Fibroblast of the conjunctiva (primary cell): ENCODE results near the gene GALNT7.

Experiments used
- DNase-seq: peaks from one replicate; pipeline ENCODE4 v3.0.0-alpha.2; 2010; ENCODE audit warnings: low read depth

Gene GALNT7

GRCh38 chr4:173237152-173237551, 68.5 kb downstream of the GALNT7 start:
- DNase-seq, result no peak

GRCh38 chr4:173237762-173238161, 69.2 kb downstream of the GALNT7 start:
- no peak for DNase-seq

- DNase-seq, result no peak
Observed at GRCh38 chr4:173240696-173241095, 72.1 kb downstream of the GALNT7 start.

- DNase-seq, result no peak
Observed at GRCh38 chr4:173242466-173243250, 74.0 kb downstream of the GALNT7 start.

GRCh38 chr4:173243321-173243720, 74.7 kb downstream of the GALNT7 start:
- DNase-seq, result no peak

GRCh38 chr4:173243917-173244658, 75.5 kb downstream of the GALNT7 start:
- DNase-seq, result no peak

DNA sequence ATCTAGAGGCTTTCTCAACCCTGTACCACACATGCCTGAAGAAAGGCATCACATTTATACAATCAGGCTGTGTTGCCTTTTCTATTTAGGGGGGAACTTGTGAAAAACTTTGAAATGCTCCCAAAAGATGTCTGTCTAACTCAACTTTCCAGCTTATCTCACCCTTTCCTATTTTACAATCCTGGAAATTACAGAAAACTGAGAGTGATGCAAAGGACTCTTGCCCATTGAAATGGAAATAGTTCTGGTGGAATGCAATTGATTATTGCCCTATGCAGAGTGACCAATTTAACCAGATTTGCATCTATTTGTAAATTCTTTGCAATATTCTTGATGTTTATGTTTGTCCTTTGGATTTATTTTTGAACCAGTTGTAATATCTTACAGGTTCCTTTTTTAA, 77.3 kb downstream of the GALNT7 start:
- DNase-seq, result no peak

GRCh38 chr4:173246719-173247118, 78.1 kb downstream of the GALNT7 start:
- DNase-seq, result no peak

DNA sequence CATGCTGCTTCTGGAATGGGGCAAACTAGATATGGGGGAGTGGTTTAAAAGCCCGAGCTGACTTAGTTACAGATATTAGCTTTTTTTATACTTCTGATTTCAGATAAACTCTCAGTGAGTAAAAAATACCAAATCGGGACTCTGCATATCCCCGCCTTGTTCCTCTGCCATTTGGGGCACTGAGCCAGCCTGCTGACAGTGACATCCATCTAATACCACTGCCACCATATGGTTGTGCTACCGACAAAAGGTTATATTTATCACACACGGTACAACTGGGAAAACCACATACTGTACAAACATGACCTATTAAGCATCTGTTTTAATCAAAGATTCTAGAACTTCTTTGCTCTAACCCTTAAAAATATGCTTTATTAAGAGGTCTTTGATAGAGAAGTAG, 78.7 kb downstream of the GALNT7 start:
- no peak for DNase-seq

DNA sequence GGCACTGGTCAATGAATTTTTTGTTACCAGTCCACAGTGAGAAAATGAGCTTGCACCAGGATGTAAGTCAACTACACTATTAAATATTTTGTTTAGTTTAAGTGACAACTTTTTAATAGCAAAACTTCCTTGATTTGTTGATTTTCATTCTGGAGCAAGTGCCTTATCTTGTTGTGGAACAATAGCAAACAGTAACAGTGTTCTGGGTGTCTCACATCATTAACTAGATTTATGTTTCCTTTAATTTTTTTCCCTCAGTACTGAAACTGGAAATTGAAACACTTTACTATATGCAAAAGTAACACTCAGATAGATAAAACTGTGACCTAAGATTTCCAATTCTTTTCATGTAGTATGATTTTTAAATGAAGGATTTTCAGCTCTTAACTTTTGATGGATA, 80.1 kb downstream of the GALNT7 start:
- no peak for DNase-seq

DNA sequence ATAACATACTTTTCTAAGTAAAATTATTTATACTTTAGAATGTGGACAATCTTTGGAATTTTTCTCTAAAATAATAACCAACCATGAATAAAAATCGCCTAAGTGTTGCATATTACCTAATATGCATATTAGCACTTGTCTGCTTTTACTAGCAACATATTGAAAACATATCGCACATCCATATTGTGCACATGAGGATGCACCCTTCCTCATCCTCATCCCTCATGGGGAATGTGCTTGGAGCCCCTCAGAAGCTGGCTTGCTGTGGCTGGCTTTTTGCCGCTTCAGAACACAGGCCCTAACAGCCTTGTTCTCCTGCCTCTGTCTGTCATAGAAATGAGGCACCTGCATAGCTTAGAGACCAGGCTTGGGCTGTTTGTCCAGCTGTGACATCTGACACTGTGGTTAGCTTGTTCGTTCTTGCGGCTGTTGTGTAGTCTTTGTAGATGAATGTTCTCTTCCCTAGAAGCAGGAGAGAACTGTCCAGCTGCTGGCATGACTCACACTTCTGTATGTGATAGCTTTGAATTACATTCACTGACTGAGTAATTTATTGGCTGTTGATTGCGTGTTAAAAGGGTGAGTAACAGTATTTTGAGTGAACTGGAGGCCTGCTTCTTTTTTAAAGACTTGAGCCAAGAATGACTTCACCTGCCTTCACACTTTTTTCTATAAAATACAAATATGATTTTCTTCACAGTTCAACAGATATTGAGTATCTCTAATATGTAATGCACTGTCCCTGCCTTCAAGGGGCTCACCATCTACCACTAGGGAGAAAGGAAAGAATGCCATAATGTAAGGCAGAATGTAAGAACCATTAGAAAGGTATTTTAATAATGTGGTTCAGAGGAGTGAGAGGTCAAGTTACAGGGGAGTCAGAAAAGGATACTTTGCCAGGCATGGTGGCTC, 83.7 kb downstream of the GALNT7 start:
- DNase-seq, result peak; percentile 88

DNA sequence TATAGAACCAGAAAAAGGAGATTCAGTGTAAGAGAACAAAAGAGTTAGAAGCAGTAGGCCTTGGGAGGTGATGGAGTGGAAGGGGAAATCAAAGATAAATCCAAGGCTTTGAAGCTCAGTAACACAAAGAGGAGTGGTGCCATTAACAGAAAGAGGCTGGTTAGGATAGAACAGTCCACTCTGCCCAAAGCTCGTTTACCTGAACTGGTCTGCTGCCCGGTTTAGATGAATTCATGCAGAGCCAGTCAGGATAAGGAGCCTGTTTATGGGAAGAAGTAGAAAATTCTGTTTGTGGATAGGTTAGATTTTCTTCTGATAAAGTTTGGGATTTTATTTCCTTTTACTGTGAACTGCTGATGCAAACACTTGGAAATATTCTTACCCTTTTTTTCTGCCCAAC, 85.0 kb downstream of the GALNT7 start:
- DNase-seq, result no peak

GRCh38 chr4:173254646-173255045, 86.0 kb downstream of the GALNT7 start:
- DNase-seq, result no peak

DNA sequence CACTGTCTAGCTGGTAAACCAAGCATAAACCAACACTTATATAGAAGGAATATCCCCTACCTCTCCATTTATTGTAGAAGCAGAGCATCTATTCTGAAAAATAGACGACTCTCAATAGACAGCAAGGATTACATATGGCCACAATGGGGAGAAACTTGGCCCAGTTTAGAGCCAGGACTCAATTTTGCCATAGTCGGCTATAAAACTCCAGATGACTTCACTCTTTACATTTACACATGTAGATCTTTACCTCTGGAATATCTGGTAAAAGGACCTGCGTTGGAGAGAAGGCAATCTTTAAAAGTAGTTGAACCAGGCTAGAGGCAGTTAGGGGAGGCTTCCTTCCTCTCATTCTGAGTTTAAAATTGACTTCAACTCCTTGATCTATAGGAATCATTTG, 88.2 kb downstream of the GALNT7 start:
- DNase-seq, result no peak

DNA sequence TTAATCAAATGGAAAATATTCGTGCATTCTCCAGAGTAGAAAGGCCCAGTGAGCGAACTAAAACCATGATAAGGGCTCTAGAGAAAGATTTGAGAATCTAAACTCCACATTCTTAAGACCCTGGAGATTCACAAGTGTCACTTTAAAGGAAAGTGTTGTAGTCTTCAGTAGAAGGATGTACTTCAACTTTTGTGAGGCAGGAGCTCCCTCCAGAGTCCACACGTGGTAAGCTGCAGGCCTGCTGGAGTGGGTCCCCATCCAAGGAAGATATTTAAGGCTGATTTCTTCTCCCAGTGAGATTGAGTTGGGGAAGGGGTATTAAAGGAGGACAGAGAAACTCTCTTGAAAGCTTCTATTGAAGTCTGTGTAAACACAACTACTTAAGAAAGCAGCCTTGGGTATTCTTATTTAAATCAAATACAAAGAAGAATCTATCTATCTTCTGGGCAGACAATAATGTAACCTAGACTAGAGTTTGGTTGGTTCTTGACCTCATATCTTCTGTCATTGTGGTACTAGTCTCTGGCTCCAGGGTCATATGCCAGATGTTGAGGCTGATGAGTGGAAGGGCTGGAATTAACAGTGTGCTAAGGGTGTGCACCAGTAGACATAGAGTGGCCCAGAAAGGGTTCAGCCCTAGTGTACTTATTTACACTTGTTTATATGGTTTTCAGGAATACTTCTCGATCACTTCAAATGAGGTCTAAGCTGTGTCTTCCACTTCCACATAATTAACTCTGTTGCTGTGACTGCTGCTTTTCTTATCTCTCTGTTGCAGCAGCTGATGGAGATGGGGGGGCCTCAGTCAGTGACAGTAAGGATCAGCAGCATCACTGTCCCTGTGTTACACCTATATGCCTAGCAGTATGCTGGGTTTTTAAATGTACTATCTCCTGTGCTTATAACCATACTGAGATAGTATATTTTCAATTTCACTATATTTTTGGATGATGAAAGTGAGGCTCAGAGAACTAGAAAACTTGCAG, 89.4 kb downstream of the GALNT7 start:
- peak; percentile 59 for DNase-seq

- no peak for DNase-seq
Observed at GRCh38 chr4:173258866-173259265, 90.3 kb downstream of the GALNT7 start.

DNA sequence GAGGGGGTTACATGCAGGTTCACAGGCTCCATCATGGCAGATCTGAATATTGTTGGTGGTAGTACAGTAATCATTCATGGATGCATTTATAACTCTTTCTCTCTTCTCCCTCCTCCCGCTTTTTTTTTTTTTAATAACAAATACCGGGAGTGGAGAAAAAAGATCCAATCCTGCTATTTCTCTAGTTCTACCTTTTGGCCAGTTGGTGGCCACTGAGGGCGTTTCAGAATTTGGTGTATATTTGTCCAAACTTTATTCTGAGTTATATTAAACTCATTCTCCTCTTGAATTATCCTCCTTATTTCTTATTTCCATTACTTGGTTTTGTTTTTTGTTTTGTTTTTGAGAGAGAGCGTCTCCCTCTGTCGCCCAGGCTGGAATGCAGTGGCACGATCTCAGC, 90.7 kb downstream of the GALNT7 start:
- no peak for DNase-seq

GRCh38 chr4:173261052-173261451, 92.4 kb downstream of the GALNT7 start:
- no peak for DNase-seq

DNA sequence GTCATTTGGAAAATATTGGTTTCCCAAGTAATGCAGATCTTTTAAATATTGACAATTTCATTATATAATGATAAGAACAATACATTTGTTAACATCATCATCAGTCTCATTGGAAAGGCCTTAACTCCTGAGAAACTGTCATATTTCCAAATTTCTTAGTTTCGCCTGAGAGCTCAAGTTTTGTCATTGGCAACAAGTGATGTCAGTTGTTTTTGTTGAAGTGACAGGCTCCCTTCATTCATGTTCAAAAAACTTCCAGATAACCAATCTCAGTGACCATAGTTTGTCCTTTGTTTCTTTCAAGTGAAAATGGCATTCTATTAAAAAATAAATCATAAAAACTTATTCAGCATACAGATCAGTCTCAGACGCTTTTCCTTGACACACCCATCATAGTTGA, 93.8 kb downstream of the GALNT7 start:
- DNase-seq, result no peak

DNA sequence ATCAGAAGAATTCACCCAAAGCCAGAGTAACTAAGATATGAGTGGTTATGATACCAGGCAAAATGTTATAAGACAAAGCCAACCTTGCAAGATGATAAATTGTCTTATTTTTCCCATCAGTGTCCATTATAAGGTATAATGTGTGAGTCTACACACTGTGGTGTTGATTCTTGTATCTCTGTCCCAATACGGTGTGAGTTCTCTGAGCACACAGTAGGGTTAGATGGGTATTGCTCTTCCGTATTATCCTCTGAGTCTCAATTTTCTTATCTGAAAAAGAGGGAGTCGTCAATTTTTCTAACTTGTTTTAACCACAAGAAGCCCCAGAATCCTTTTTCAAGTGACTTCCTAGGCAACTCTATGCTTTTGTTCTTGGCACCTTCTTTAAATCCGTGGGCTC, 95.6 kb downstream of the GALNT7 start:
- DNase-seq, result no peak

GRCh38 chr4:173264684-173265185, 96.1 kb downstream of the GALNT7 start:
- no peak for DNase-seq
